A549 (cell line): ENCODE measurements around the gene KCNN2. TPM values are rescaled to one million over a fixed set of nuclear protein-coding genes. Genes with fewer than 3 reads are reported as not detected.

Source experiments
- ATAC-seq, 2 experiments: fragments of 200-7000 bp in 1 of 2; fragments of >200 bp in 1 of 2; cut with Nextera tagmentation in 1 of 2; cut with Tn5 transposase in 1 of 2; 3 replicates each; pipeline versions ENCODE4 v1.8.0 to v1.9.1; 2018 to 2020; ENCODE audit warnings: mild to moderate bottlenecking in 1 of 2, moderate library complexity in 1 of 2
- CTCF ChIA-PET: fragments of 300-600 bp; sonication (Branson Sonifier 250); formaldehyde crosslinking; extraction: SDS; loops from one replicate; lab custom pipeline; 2021; ENCODE audit warnings: antibody characterized with exemption, inconsistent platforms; lab: Yijun Ruan, JAX
- POLR2A ChIA-PET: fragments of 350-600 bp; formaldehyde crosslinking; extraction: SDS; loops from one replicate; lab custom pipeline; 2021; ENCODE audit warnings: antibody characterized with exemption, inconsistent platforms; lab: Yijun Ruan, JAX
- DNase-seq, 2 experiments: peaks; one replicate each; pipeline versions ENCODE4 v3.0.0 to v3.0.0-alpha.2; 2011 to 2016; ENCODE audit warnings: low read depth in 1 of 2, low spot score in 1 of 2
- FAIRE-seq: peaks from 2 replicates; lab custom pipeline; 2011; peaks lifted over from hg19 to GRCh38; lab: Jason Lieb, UNC
- H3K27ac ChIP-seq, 2 experiments: fragments of >200 bp; sonication (Bioruptor Twin); formaldehyde crosslinking; 3 replicates each; pipeline ENCODE4 v1.5.1; 2016 to 2017
- H3K4me1 ChIP-seq: fragments of >200 bp; sonication (Bioruptor Twin); formaldehyde crosslinking; 3 replicates; pipeline ENCODE4 v1.6.1; 2016
- H3K4me2 ChIP-seq: fragments of >200 bp; sonication (Bioruptor Twin); formaldehyde crosslinking; 3 replicates; pipeline ENCODE4 v1.6.1; 2016
- H3K4me3 ChIP-seq: fragments of >200 bp; sonication (Bioruptor Twin); formaldehyde crosslinking; 3 replicates; pipeline ENCODE4 v1.5.1; 2016
- H3K9me3 ChIP-seq: fragments of >200 bp; sonication (Bioruptor Twin); formaldehyde crosslinking; 3 replicates; pipeline ENCODE4 v1.6.1; 2016
- ATOH8 ChIP-seq: fragments of 250-450 bp; sonication (Bioruptor Pico); IDR thresholded peaks from 2 replicates; pipeline ENCODE4 v1.5.0; 2020; ENCODE audit warnings: low read depth, mild to moderate bottlenecking, moderate library complexity
- BCL3 ChIP-seq: fragments of >200 bp; sonication (Bioruptor Twin); formaldehyde crosslinking; IDR thresholded peaks from 3 replicates; pipeline ENCODE4 v1.6.1; 2016
- CBX2 ChIP-seq: fragments of 200-600 bp; sonication (generic); IDR thresholded peaks from 2 replicates; pipeline ENCODE4 v1.6.1; 2016; ENCODE audit warnings: low read depth, mild to moderate bottlenecking, borderline replicate concordance
- CBX8 ChIP-seq: fragments of 200-600 bp; sonication (generic); IDR thresholded peaks from 2 replicates; pipeline ENCODE4 v1.6.1; 2016
- CHD2 ChIP-seq: fragments of 150-350 bp; IDR thresholded peaks from 2 replicates; pipeline ENCODE4 v1.6.1; 2014; ENCODE audit warnings: low read length; ENCODE audit not compliant: partially characterized antibody
- CHD4 ChIP-seq: fragments of 200-600 bp; sonication (generic); IDR thresholded peaks from 2 replicates; pipeline ENCODE4 v1.6.1; 2016; ENCODE audit warnings: antibody characterized with exemption, mild to moderate bottlenecking, borderline replicate concordance
- CTCF ChIP-seq: fragments of >200 bp; sonication (Bioruptor Twin); formaldehyde crosslinking; IDR thresholded peaks from 3 replicates; pipeline ENCODE4 v1.5.1; 2016
- E2F6 ChIP-seq: IDR thresholded peaks from 2 replicates; pipeline ENCODE4 v1.6.1; 2012; ENCODE audit warnings: low read depth, borderline replicate concordance
- EHF ChIP-seq: fragments of 250-450 bp; sonication (Bioruptor Pico); IDR thresholded peaks from 2 replicates; pipeline ENCODE4 v1.5.0; 2020; ENCODE audit warnings: mild to moderate bottlenecking
- FOSL2 ChIP-seq, 2 experiments: fragments of 450-650 bp in 1 of 2; fragments of >200 bp in 1 of 2; sonication (Bioruptor Twin) in 1 of 2; formaldehyde crosslinking; IDR thresholded peaks; 2 replicates each; pipeline versions ENCODE4 v1.5.0 to v1.6.1; 2016 to 2020; ENCODE audit warnings: mild to moderate bottlenecking in 1 of 2, moderate library complexity in 1 of 2
- FOXS1 ChIP-seq: fragments of 250-450 bp; sonication (Bioruptor Pico); IDR thresholded peaks from 2 replicates; pipeline ENCODE4 v1.5.0; 2020; ENCODE audit warnings: mild to moderate bottlenecking, moderate library complexity
- GATA3 ChIP-seq: IDR thresholded peaks from 2 replicates; pipeline ENCODE4 v1.6.1; 2012; ENCODE audit warnings: borderline replicate concordance
- HDAC2 ChIP-seq: fragments of 200-600 bp; sonication (generic); IDR thresholded peaks from 2 replicates; pipeline ENCODE4 v1.6.1; 2016
- HES2 ChIP-seq: fragments of >200 bp; sonication (Bioruptor Twin); formaldehyde crosslinking; IDR thresholded peaks from 2 replicates; pipeline ENCODE4 v1.6.1; 2016
- HEYL ChIP-seq: fragments of 250-450 bp; sonication (Bioruptor Pico); IDR thresholded peaks from 2 replicates; pipeline ENCODE4 v1.8.0; 2021; ENCODE audit warnings: mild to moderate bottlenecking, moderate library complexity
- HMGXB4 ChIP-seq: fragments of 250-450 bp; sonication (Bioruptor Pico); IDR thresholded peaks from 2 replicates; pipeline ENCODE4 v1.5.0; 2021; ENCODE audit warnings: mild to moderate bottlenecking, moderate library complexity, borderline replicate concordance
- HOXB5 ChIP-seq: fragments of 250-450 bp; sonication (Bioruptor Pico); IDR thresholded peaks from 2 replicates; pipeline ENCODE4 v1.5.0; 2020; ENCODE audit warnings: mild to moderate bottlenecking, moderate library complexity
- JUNB ChIP-seq: fragments of >200 bp; sonication (Bioruptor Twin); formaldehyde crosslinking; IDR thresholded peaks from 2 replicates; pipeline ENCODE4 v1.6.1; 2016
- KDM1A ChIP-seq: fragments of 200-600 bp; sonication (generic); IDR thresholded peaks from 2 replicates; pipeline ENCODE4 v1.6.1; 2016; ENCODE audit warnings: low read depth, mild to moderate bottlenecking
- MAZ ChIP-seq: fragments of 150-350 bp; IDR thresholded peaks from 2 replicates; pipeline ENCODE4 v1.6.1; 2014; ENCODE audit warnings: antibody characterized with exemption, low read depth, low read length, borderline replicate concordance
- POLR2AphosphoS2 ChIP-seq: conservative IDR thresholded peaks from 2 replicates; pipeline ENCODE4 v1.6.1; 2012; ENCODE audit warnings: low read length, improper control_type of control experiment, inconsistent platforms
- RCOR1 ChIP-seq: fragments of 150-350 bp; IDR thresholded peaks from 2 replicates; pipeline ENCODE4 v1.6.1; 2014; ENCODE audit warnings: antibody characterized with exemption, low read length, low read depth
- RFX5 ChIP-seq: fragments of 450-650 bp; IDR thresholded peaks from 2 replicates; pipeline ENCODE4 v1.7.1; 2014; ENCODE audit warnings: antibody characterized with exemption, mild to moderate bottlenecking, moderate library complexity
- SMC3 ChIP-seq: fragments of >200 bp; sonication (Bioruptor Twin); formaldehyde crosslinking; IDR thresholded peaks from 3 replicates; pipeline ENCODE4 v1.6.1; 2018; ENCODE audit warnings: inconsistent platforms
- TFCP2L1 ChIP-seq: fragments of 250-450 bp; sonication (Bioruptor Pico); IDR thresholded peaks from 2 replicates; pipeline ENCODE4 v1.5.0; 2021; ENCODE audit warnings: mild to moderate bottlenecking
- USF2 ChIP-seq: fragments of 450-650 bp; IDR thresholded peaks from 2 replicates; pipeline ENCODE4 v1.6.1; 2014; ENCODE audit warnings: antibody characterized with exemption
- ZC3H11A ChIP-seq: fragments of 450-650 bp; IDR thresholded peaks from 2 replicates; pipeline ENCODE4 v1.6.1; 2014; ENCODE audit warnings: antibody characterized with exemption, mild to moderate bottlenecking
- ZFP36 ChIP-seq: fragments of 450-650 bp; IDR thresholded peaks from 2 replicates; pipeline ENCODE4 v1.6.1; 2014; ENCODE audit warnings: borderline replicate concordance; ENCODE audit not compliant: partially characterized antibody
- WGBS: methylation state at CpG from one replicate; pipeline ENCODE4 v1.1.6; 2017; ENCODE audit errors: missing lambda C conversion rate; 5-methylcytosine and 5-hydroxymethylcytosine counted together
- polyA plus RNA-seq, 4 experiments: library from polyadenylated mRNA; depleted of rRNA in 3 of 4; stranded (reverse); fragments of >200 nt; fragmentation: RNase III in 1 of 4; extraction: RNeasy Plus Mini Kit Qiagen cat#74134 plus additional on column Dnase treatment in 1 of 4; gene quantifications; 2 replicates in 3 of 4; 3 replicates in 1 of 4; pipeline ENCODE4 v1.2.3, GENCODE V29; 2011 to 2017

Gene KCNN2
- polyA plus RNA-seq, 2 of the 4 experiments (the other 2 are of a cell fraction): 0.04 to 0.06 TPM

GRCh38 chr5:114458726-114459125 lies 96.9 kb downstream of the KCNN2 start:
- ChIA-PET CTCF (interaction anchor here (1.2 to 2.7 kb wide), 2 partner anchors 9 to 846 kb away, joined by 3 to 15 read pairs; no protein-coding TSS in a partner anchor), POLR2A (no interaction called here)
- ATAC-seq: no peak
- H3K4me2 ChIP-seq: no peak overlapping the region
- no peak for FAIRE-seq
- H3K27ac ChIP-seq: no peak overlapping the region
- WGBS: 16% methylated on average over 5 of the region's 5 CpGs
- H3K9me3 ChIP-seq: no peaks in the 10 kb centered on the region
- H3K4me3 ChIP-seq: no peak overlapping the region
- no peak for DNase-seq
- H3K4me1 ChIP-seq: no peaks in the 10 kb centered on the region
- no peak for TF ChIP-seq BCL3
- no peak for TF ChIP-seq CHD2
- no peak for TF ChIP-seq HDAC2
- no peak for TF ChIP-seq CBX2
- TF ChIP-seq CTCF: no peak
- no peak for TF ChIP-seq FOXS1
- no peak for TF ChIP-seq JUNB
- no peak for TF ChIP-seq MAZ
- TF ChIP-seq HMGXB4 (CRISPR knock-in tag): no peak
- no peak for TF ChIP-seq USF2
- TF ChIP-seq EHF (CRISPR knock-in tag): no peak
- no peak for TF ChIP-seq ZC3H11A
- no peak for TF ChIP-seq HEYL (CRISPR knock-in tag)
- TF ChIP-seq RFX5: no peak
- no peak for TF ChIP-seq HES2
- TF ChIP-seq POLR2AphosphoS2: no peak
- TF ChIP-seq E2F6: no peak
- TF ChIP-seq GATA3: no peak
- no peak for TF ChIP-seq HOXB5 (CRISPR knock-in tag)

GRCh38 chr5:114467171-114467570 lies 105.3 kb downstream of the KCNN2 start:
- POLR2A ChIA-PET: no interaction called here
- H3K4me3 ChIP-seq: no peak overlapping the region
- no peaks in the 10 kb centered on the region for H3K4me1 ChIP-seq
- ATAC-seq: no peak
- no peak overlapping the region for H3K4me2 ChIP-seq
- H3K9me3 ChIP-seq: no peaks in the 10 kb centered on the region
- FAIRE-seq: no peak
- CTCF ChIA-PET: no interaction called here
- WGBS: 6% methylated on average over 5 of the region's 5 CpGs
- no peak for DNase-seq
- no peak overlapping the region for H3K27ac ChIP-seq
- TF ChIP-seq CHD4: no peak
- no peak for TF ChIP-seq SMC3
- TF ChIP-seq FOSL2 (IDR thresholded peaks at IDR 0.05): no peak
- no peak for TF ChIP-seq FOSL2 (CRISPR knock-in tag; IDR thresholded peaks at IDR 0.05)
- no peak for TF ChIP-seq GATA3
- TF ChIP-seq KDM1A: no peak
- TF ChIP-seq CTCF: no peak
- TF ChIP-seq CHD2: no peak
- TF ChIP-seq JUNB: no peak
- no peak for TF ChIP-seq RCOR1
- no peak for TF ChIP-seq HOXB5 (CRISPR knock-in tag)
- TF ChIP-seq ATOH8 (CRISPR knock-in tag): no peak
- no peak for TF ChIP-seq ZFP36
- no peak for TF ChIP-seq TFCP2L1 (CRISPR knock-in tag)
- no peak for TF ChIP-seq HEYL (CRISPR knock-in tag)
- TF ChIP-seq RFX5: no peak
- no peak for TF ChIP-seq CBX8
- no peak for TF ChIP-seq CBX2
